HepG2 (cell line): ENCODE data around the gene C20orf96. TPM values are rescaled to one million over a fixed set of nuclear protein-coding genes. Genes with fewer than 3 reads are reported as not detected.

Experiments
- ATAC-seq: fragments of 200-7000 bp; cut with Tn5 transposase; 3 replicates; pipeline ENCODE4 v1.9.1; 2020; ENCODE audit warnings: mild to moderate bottlenecking, moderate library complexity
- BruUV-seq: library from RNA; stranded (reverse); fragments of 400-500 nt; replicated peaks from 2 replicates; lab custom pipeline; 2021; lab: Mats Ljungman, UMichigan
- CTCF ChIA-PET: fragments of 300-600 bp; formaldehyde crosslinking; extraction: SDS; loops from one replicate; lab custom pipeline; 2021; ENCODE audit warnings: low total read pairs, inconsistent platforms, low intra/inter-chr PET ratio; lab: Yijun Ruan, JAX
- POLR2A ChIA-PET: fragments of 350-600 bp; sonication (Branson Sonifier 250); formaldehyde crosslinking; loops from one replicate; lab custom pipeline; 2020; ENCODE audit warnings: antibody characterized with exemption, inconsistent platforms; lab: Yijun Ruan, JAX
- DNase-seq: peaks from one replicate; pipeline ENCODE4 v3.0.0-alpha.2; 2015; ENCODE audit warnings: low spot score
- FAIRE-seq: peaks from 3 replicates; lab custom pipeline; 2011; peaks lifted over from hg19 to GRCh38; lab: Jason Lieb, UNC
- H2AFZ ChIP-seq: one replicate; pipeline ENCODE4 v1.6.1; 2011; ENCODE audit warnings: low read length, inconsistent platforms
- H3K27ac ChIP-seq: fragments of 300-600 bp; 3 replicates; pipeline ENCODE4 v1.8.0; 2011; ENCODE audit warnings: mixed run types, mild to moderate bottlenecking, mixed read lengths, low read length, inconsistent platforms; ENCODE audit not compliant: insufficient read depth; ENCODE audit errors: extremely low read length
- H3K27me3 ChIP-seq, 2 experiments: fragments of 200-600 bp in 1 of 2; 2 replicates in 1 of 2; 3 replicates in 1 of 2; pipeline versions ENCODE4 v1.6.0 to v1.8.0; 2011; ENCODE audit warnings: low read length in 2 of 2, mild to moderate bottlenecking in 2 of 2, moderate library complexity in 2 of 2, inconsistent platforms in 1 of 2; ENCODE audit not compliant: insufficient read depth in 2 of 2, control insufficient read depth in 1 of 2
- H3K36me3 ChIP-seq, 2 experiments: fragments of 200-600 bp in 1 of 2; replicated peaks in 1 of 2; 2 replicates in 1 of 2; 3 replicates in 1 of 2; pipeline versions ENCODE4 v1.5.1 to v1.8.0; 2011; ENCODE audit warnings: low read length in 2 of 2, inconsistent platforms in 1 of 2; ENCODE audit not compliant: insufficient read depth in 2 of 2, control insufficient read depth in 1 of 2
- H3K4me1 ChIP-seq: 2 replicates; pipeline ENCODE4 v1.5.1; 2012; ENCODE audit warnings: low read length, inconsistent platforms; ENCODE audit not compliant: insufficient read depth
- H3K4me2 ChIP-seq: 2 replicates; pipeline ENCODE4 v1.6.0; 2011; ENCODE audit warnings: low read depth, low read length, inconsistent platforms
- H3K4me3 ChIP-seq, 3 experiments: fragments of 200-600 bp in 1 of 3; sonication (generic), shearing (Covaris generic) in 1 of 3; replicated peaks in 1 of 3; 2 replicates each; pipeline ENCODE4 v1.5.1; 2011 to 2016; ENCODE audit warnings: low read length in 3 of 3, inconsistent platforms in 2 of 3, low read depth in 2 of 3, mild to moderate bottlenecking in 2 of 3, control low read depth in 1 of 3, mixed read lengths in 1 of 3; ENCODE audit not compliant: insufficient read depth in 1 of 3
- H3K79me2 ChIP-seq: one replicate; pipeline ENCODE4 v1.6.1; 2011; ENCODE audit warnings: low read length, inconsistent platforms; ENCODE audit not compliant: insufficient read depth
- H3K9ac ChIP-seq: 2 replicates; pipeline ENCODE4 v1.6.0; 2011; ENCODE audit warnings: mild to moderate bottlenecking, low read depth, low read length, inconsistent platforms; ENCODE audit not compliant: insufficient read depth
- H3K9me3 ChIP-seq: 2 replicates; pipeline ENCODE4 v1.5.1; 2012; ENCODE audit warnings: mild to moderate bottlenecking, low read length
- H4K20me1 ChIP-seq: 2 replicates; pipeline ENCODE4 v1.6.0; 2011; ENCODE audit warnings: inconsistent platforms, mild to moderate bottlenecking, low read length, moderate library complexity; ENCODE audit not compliant: insufficient read depth
- ARNT2 ChIP-seq: sonication (generic); formaldehyde crosslinking; IDR thresholded peaks from 2 replicates; pipeline ENCODE4 v1.8.0; 2022; ENCODE audit warnings: mild to moderate bottlenecking, low read depth, missing genetic modification reagents, moderate library complexity
- CHCHD3 ChIP-seq: sonication (generic); formaldehyde crosslinking; IDR thresholded peaks from 2 replicates; pipeline ENCODE4 v1.8.0; 2022; ENCODE audit warnings: mild to moderate bottlenecking, missing genetic modification reagents, moderate library complexity
- HNRNPL ChIP-seq: fragments of 200-400 bp; formaldehyde crosslinking; IDR thresholded peaks from 2 replicates; pipeline ENCODE4 v1.6.1; 2017; ENCODE audit warnings: mild to moderate bottlenecking, low read depth, low read length
- KLF13 ChIP-seq: sonication (generic); formaldehyde crosslinking; IDR thresholded peaks from 2 replicates; pipeline ENCODE4 v1.4.0; 2020; ENCODE audit warnings: mild to moderate bottlenecking, missing genetic modification reagents
- NR2C2 ChIP-seq: sonication (generic); formaldehyde crosslinking; IDR thresholded peaks from 2 replicates; pipeline ENCODE4 v1.4.0; 2020; ENCODE audit warnings: missing genetic modification reagents, mild to moderate bottlenecking, moderate library complexity, borderline replicate concordance
- RFX1 ChIP-seq: fragments of 450-650 bp; IDR thresholded peaks from 2 replicates; pipeline ENCODE4 v1.6.1; 2017
- SNRNP70 ChIP-seq: fragments of 200-400 bp; formaldehyde crosslinking; IDR thresholded peaks from 2 replicates; pipeline ENCODE4 v1.6.1; 2017; ENCODE audit warnings: mild to moderate bottlenecking, low read depth, low read length, moderate library complexity
- TGIF2 ChIP-seq: IDR thresholded peaks from 2 replicates; pipeline ENCODE4 v1.6.1; 2016; ENCODE audit warnings: control low read depth, missing compliant biosample characterization
- ZBTB4 ChIP-seq: sonication (generic); formaldehyde crosslinking; IDR thresholded peaks from 2 replicates; pipeline ENCODE4 v1.4.0; 2020; ENCODE audit warnings: missing genetic modification reagents, mild to moderate bottlenecking, borderline replicate concordance
- ZNF207 ChIP-seq: fragments of 450-650 bp; IDR thresholded peaks from 2 replicates; pipeline ENCODE4 v1.6.1; 2016; ENCODE audit warnings: antibody characterized with exemption, borderline replicate concordance
- ZNF354B ChIP-seq: sonication (generic); formaldehyde crosslinking; IDR thresholded peaks from 2 replicates; pipeline ENCODE4 v1.8.0; 2022; ENCODE audit warnings: mild to moderate bottlenecking, missing genetic modification reagents
- ZNF550 ChIP-seq: sonication (generic); formaldehyde crosslinking; IDR thresholded peaks from 2 replicates; pipeline ENCODE4 v1.4.0; 2020; ENCODE audit warnings: mild to moderate bottlenecking, missing genetic modification reagents, borderline replicate concordance
- WGBS: methylation state at CpG from one replicate; pipeline ENCODE4 v1.1.6; 2017; ENCODE audit warnings: low lambda C conversion rate; 5-methylcytosine and 5-hydroxymethylcytosine counted together
- in situ Hi-C: cut with HindIII; loops from 2 replicates; pipeline ENCODE4 v1.10.0; 2017; ENCODE audit warnings: low pct_unique_long_range_greater_than_20kb; ENCODE audit not compliant: extremely low pct_ligation_motif_present
- intact Hi-C: fragments of 100-400 bp; cut with micrococcal nuclease; formaldehyde crosslinking; loops from one replicate; pipeline ENCODE4 v1.10.0; 2022; ENCODE audit not compliant: unreplicated experiment
- polyA plus RNA-seq, 8 experiments: library from polyadenylated mRNA; depleted of rRNA in 3 of 8; stranded (reverse) in 7 of 8; unstranded in 1 of 8; fragments of >200 nt; fragmentation: Illumina TruSeq in 4 of 8; extraction: Trizol in 4 of 8; gene quantifications; 2 replicates each; pipeline versions ENCODE4 v1.2.1 to v1.2.3, GENCODE V29; 2011 to 2016; ENCODE audit warnings: low read depth in 4 of 8, missing spikeins in 1 of 8, mixed read lengths in 1 of 8; ENCODE audit not compliant: insufficient read depth in 1 of 8
- total RNA-seq, 5 experiments: library from RNA; depleted of rRNA; stranded (reverse); fragments of >200 nt; fragmentation: Illumina TruSeq; extraction: Trizol; gene quantifications; 2 replicates each; pipeline ENCODE4 v1.2.3, GENCODE V29; 2016; ENCODE audit warnings: low read depth in 1 of 5
- TF ChIP-seq, protein P1 (sequence below): IDR thresholded peaks from 2 replicates; pipeline ENCODE4 v1.6.1; 2016; ENCODE audit warnings: mild to moderate bottlenecking
- TF ChIP-seq, protein P2 (sequence below): sonication (generic); formaldehyde crosslinking; IDR thresholded peaks from 2 replicates; pipeline ENCODE4 v1.4.0; 2020; ENCODE audit warnings: missing genetic modification reagents, borderline replicate concordance
- TF ChIP-seq, protein P3 (sequence below), 2 experiments: fragments of 450-650 bp in 1 of 2; sonication (generic) in 1 of 2; formaldehyde crosslinking; IDR thresholded peaks; 2 replicates each; pipeline versions ENCODE4 v1.5.0 to v1.8.0; 2020 to 2022; ENCODE audit warnings: mild to moderate bottlenecking in 1 of 2, missing genetic modification reagents in 1 of 2

C20orf96 gene
- total and polyA plus RNA-seq, 2 of the 13 experiments (the other 11 are each of a cell fraction or from before 2014, with no cell fraction given) = 3.8 to 20.6 TPM

- POLR2A ChIA-PET = no interaction called here
- TF ChIP-seq HNRNPL = no peak
- no peak for TF ChIP-seq ZBTB4 (CRISPR knock-in tag)
- no peak for TF ChIP-seq SNRNP70
- TF ChIP-seq TGIF2 (CRISPR knock-in tag) = no peak
- TF ChIP-seq, protein P1, sequence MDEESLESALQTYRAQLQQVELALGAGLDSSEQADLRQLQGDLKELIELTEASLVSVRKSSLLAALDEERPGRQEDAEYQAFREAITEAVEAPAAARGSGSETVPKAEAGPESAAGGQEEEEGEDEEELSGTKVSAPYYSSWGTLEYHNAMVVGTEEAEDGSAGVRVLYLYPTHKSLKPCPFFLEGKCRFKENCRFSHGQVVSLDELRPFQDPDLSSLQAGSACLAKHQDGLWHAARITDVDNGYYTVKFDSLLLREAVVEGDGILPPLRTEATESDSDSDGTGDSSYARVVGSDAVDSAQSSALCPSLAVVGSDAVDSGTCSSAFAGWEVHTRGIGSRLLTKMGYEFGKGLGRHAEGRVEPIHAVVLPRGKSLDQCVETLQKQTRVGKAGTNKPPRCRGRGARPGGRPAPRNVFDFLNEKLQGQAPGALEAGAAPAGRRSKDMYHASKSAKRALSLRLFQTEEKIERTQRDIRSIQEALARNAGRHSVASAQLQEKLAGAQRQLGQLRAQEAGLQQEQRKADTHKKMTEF (CRISPR knock-in tag) = no peak
- no peak for TF ChIP-seq ARNT2
- TF ChIP-seq ZNF207 = no peak
- TF ChIP-seq, protein P2, sequence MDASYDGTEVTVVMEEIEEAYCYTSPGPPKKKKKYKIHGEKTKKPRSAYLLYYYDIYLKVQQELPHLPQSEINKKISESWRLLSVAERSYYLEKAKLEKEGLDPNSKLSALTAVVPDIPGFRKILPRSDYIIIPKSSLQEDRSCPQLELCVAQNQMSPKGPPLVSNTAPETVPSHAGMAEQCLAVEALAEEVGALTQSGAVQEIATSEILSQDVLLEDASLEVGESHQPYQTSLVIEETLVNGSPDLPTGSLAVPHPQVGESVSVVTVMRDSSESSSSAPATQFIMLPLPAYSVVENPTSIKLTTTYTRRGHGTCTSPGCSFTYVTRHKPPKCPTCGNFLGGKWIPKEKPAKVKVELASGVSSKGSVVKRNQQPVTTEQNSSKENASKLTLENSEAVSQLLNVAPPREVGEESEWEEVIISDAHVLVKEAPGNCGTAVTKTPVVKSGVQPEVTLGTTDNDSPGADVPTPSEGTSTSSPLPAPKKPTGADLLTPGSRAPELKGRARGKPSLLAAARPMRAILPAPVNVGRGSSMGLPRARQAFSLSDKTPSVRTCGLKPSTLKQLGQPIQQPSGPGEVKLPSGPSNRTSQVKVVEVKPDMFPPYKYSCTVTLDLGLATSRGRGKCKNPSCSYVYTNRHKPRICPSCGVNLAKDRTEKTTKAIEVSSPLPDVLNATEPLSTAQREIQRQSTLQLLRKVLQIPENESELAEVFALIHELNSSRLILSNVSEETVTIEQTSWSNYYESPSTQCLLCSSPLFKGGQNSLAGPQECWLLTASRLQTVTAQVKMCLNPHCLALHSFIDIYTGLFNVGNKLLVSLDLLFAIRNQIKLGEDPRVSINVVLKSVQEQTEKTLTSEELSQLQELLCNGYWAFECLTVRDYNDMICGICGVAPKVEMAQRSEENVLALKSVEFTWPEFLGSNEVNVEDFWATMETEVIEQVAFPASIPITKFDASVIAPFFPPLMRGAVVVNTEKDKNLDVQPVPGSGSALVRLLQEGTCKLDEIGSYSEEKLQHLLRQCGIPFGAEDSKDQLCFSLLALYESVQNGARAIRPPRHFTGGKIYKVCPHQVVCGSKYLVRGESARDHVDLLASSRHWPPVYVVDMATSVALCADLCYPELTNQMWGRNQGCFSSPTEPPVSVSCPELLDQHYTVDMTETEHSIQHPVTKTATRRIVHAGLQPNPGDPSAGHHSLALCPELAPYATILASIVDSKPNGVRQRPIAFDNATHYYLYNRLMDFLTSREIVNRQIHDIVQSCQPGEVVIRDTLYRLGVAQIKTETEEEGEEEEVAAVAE = no peak
- TF ChIP-seq CHCHD3 (CRISPR knock-in tag) = no peak
- TF ChIP-seq KLF13 (CRISPR knock-in tag) = no peak
- TF ChIP-seq RFX1 = no peak
- TF ChIP-seq ZNF354B (CRISPR knock-in tag) = no peak
- no peak for TF ChIP-seq NR2C2
- TF ChIP-seq ZNF550 = no peak
- TF ChIP-seq, protein P3, sequence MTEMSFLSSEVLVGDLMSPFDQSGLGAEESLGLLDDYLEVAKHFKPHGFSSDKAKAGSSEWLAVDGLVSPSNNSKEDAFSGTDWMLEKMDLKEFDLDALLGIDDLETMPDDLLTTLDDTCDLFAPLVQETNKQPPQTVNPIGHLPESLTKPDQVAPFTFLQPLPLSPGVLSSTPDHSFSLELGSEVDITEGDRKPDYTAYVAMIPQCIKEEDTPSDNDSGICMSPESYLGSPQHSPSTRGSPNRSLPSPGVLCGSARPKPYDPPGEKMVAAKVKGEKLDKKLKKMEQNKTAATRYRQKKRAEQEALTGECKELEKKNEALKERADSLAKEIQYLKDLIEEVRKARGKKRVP (CRISPR knock-in tag; IDR thresholded peaks at IDR 0.05) = no peak
Measured at GRCh38 chr20:227439-228105, 63.0 kb downstream of the C20orf96 start.

More at GRCh38 chr20:227439-228105, 63.0 kb downstream of the C20orf96 start:
- Histone ChIP-seq H3K36me3 (no peaks in the 10 kb centered on the region), H3K27ac (no peak overlapping the region), H3K4me2 (no peak overlapping the region), H3K4me3 (no peak overlapping the region), H3K9me3 (no peaks in the 10 kb centered on the region), H2AFZ (no peak overlapping the region), H4K20me1 (no peaks in the 10 kb centered on the region), H3K9ac (no peak overlapping the region), H3K79me2 (no peaks in the 10 kb centered on the region), H3K4me1 (no peaks in the 10 kb centered on the region), H3K27me3 (peaks cover 0 to 1% of the 10 kb centered on the region in 2 experiments; a peak in 3 of 5 replicates)
- DNase-seq = no peak
- ATAC-seq = no peak
- in situ Hi-C loops = no loop called here
- 10% methylated on average over 3 of the region's 3 CpGs for WGBS
- FAIRE-seq = no peak
- CTCF ChIA-PET = no interaction called here
- BruUV-seq = no TSS peak
- intact Hi-C loops = no loop called here
